Measurements from ENCODE around the gene DENND5A. TPM values are rescaled to one million over a fixed set of nuclear protein-coding genes. Genes with fewer than 3 reads are reported as not detected.

Gene DENND5A
- total RNA-seq, 1 experiment from 2014 or later, result 53.5 TPM

DNA sequence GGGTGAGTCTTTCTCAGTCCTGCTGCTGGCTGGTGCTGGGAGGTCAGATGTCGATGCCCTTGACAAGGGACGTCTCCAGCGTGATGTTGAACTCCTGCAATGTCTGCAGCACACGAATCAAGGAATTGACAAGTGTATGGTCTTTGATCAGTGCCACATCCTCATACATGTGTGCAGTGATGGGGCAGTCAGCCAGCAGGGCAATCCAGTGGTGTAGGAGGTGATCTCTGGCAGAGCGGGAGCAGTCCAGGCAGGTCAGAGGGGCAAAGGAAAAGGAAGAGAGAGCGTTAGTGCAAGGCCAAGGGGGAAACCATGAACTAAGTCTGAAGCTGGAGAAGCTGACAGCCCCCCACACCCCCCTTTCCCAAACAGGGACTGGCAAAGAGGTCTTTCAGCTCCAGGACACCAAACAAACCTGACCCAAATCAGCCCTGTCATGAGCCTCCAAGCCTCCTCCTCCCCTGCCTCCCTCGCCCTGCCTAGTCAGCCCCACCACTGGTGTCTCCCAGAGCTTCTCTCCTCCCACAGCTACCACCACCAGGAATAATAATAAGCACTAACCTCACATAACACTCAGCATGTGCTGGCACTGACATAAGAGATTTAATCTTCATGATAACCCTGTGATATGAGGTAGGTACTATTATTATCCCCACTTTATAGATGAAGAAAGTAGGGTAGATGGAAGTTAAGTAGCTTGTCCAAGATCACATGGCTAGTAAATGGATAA is 125.4 kb downstream of the DENND5A start:
- DNase-seq (ENCODE audit: low read depth), result no peak

DNA sequence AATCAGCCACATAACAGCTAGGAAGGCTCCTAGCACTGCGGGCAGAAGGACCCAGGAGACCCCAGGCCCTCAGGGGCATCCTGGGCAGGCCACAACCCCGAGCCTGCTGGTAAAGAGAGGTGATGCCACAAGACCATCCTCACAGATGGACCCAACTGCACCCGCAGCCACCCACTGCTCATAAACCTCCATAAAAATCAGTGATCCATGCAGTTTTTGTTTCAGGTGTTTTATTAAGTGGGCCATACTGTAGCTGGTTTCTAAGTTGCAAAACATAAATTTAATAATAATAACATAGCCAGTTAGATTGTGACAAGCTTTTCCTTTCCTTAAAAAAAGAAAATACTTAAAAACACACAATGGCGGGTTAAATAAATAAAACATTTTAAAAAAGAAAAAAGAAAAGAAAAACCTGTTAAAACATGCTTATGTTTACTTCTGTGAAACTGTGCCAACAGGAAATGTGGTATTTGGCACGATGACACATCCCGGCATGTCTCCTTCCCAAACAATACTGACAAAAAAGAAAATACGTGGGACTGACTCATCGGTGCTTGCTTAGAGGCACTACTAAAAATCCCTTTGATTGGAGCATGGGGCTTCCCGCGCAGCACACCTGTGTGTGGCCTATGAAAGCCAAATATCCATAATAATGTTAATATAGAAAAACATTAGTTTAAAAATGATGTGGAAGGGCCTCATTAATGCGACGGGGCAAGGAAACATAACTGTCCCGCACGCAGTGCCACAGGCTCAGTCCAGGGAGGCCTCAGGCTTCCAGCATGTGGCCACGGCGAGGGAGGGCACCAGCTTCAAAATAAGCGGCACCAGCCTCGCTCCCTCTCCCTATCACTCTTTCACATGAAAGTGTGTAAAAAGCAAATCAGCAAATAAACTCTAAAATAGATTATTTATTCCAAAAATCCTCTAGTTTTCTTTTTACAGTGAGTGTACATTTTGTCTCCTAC is 126.3 kb downstream of the DENND5A start:
- DNase-seq (ENCODE audit: low read depth), result peak; percentile 94

DNA sequence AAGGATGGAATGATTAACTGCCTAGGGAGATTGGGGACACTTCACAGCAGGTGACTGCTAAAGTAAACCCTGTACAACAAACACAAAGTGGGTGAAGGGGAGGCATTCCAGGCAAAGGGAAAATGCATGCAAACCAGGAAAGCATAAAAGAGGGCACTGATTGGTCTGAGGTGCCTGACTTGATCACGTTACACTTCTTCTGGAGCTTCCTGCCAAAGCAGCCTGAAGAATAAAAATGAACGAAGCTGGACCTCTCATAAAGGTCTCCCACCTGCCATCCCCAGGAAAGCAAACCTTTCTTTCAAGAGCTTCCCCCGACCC is 127.1 kb downstream of the DENND5A start:
- DNase-seq (ENCODE audit: low read depth), result no peak

DNA sequence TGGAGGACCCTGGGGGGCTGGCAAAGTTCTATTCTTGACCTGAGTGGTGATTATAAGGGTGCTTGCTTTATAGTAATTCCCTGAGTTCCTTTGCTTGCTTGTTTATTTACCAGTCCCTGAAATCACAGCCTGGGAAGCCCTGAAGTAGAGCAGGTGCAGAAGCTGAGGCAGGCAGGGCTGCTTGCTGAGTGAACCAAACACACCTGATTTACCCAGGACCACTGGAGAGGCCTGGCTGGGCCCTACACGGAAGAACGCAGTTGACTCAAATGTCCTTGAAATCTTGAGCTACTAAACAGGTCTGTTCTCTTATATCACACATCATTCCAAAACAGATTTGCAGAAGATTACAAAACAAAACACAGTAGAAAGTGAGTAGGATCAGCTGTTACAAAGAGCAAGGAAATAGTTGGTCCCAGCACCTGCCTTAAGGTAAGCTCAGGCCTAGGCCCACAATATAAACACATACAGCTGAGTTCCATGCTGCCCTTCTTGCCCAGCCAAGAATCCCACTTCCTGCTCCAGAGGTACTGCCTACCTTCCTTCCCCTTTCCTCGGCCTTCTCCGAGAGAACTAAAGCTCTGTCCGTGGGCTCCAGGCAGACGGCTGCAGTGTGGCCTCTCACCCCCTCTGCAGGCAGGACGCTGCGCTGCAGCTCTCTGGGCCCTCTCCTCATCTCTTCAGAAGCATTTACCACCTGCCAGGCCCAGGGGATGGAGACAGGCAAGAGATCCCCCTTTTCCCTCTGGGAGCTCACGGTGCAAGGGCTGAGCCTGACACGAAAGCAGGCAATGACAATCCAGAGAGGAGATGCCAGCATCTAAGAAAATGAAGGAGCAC is 127.6 kb downstream of the DENND5A start:
- DNase-seq (ENCODE audit: low read depth), result peak; percentile 75

DNA sequence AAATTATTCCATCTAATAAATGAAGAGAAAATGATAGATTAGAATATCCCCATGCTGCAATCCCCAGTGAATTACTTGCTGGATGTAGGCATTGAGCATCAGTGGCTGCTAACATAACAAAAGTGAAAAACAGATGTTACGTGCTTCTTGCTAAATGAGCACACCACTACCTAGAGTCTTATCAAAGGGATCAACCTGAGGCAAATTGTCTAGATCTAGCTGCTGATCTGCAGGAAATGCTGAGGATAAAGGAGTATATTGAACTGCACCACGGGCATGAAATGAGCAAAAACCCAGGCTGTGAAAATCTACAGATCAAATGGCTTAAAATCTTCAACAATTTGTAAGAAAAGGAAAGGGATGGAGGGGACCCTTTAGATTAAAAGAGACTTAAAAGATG is 128.4 kb downstream of the DENND5A start:
- DNase-seq (ENCODE audit: low read depth), result no peak

DNA sequence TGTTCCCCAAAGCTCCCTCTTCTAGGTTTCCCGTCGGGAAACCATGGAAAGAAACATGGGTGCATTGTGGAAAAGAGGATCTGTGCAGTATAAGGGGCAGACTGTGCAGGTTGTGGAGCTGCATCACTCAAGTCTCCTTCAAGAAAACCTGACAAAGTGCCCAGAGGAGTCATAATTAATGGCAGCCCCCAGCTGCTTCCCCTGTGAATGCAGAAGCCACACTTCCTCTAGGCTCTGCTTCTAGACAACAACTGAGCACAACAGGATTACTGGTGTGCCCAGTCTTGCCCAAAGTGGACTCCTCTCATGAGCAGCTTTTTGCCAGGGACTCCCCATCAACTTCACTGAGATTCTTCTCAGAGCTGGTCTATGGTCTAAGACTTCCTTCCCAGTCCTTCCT is 131.2 kb downstream of the DENND5A start:
- no peak for DNase-seq (ENCODE audit: low read depth)

DNA sequence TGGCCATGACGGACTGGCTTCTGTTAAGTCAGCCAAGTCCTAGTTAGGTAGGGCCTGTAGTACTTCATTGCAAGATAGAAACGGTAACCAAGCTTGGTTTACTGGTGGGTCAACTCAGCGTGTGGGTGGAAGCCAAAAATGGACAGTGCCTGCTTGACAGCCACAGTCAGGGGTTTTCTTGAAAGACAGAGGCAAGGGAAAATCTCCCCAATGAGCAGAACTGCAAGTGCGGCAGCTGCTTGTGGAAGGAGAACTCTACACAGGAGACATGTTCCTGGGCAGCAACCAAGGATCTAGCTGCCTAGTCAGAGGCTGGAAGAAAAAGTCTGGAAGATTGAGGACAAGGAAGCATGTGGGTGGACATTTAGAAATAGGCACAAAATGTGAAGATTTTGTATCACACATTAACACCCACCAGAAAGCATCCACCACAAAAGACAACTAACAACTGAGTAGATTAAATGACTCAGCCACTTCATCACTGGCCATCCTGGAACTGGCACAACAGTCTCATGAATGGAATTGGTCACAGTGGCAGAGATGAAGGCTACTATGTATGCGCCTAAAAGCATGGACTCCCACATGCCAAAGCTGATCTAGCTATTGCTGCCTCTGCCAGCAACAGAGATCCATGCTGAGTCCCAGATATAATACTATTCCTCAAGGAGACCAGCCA is 132.8 kb downstream of the DENND5A start:
- no peak for DNase-seq (ENCODE audit: low read depth)

DNA sequence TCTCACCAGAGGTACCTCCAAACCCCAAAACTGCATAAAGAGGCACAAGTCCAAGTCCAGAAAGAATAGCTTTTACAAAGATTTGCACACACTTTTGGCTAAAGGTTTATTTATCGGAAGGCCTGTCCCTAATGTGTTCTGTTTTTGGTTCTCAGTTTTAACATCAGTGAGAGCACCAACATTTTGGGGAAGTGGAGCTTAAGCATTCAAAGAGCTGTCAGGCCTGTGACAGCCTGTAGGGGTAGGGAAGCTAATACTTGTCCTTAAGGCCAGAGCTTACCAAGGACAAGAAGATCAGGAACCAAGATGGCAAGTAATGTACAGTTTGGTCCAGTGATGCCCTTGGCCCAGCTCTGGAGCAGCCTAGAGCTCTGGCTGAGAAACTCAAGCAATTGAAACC is 134.9 kb downstream of the DENND5A start:
- no peak for DNase-seq (ENCODE audit: low read depth)

DNA sequence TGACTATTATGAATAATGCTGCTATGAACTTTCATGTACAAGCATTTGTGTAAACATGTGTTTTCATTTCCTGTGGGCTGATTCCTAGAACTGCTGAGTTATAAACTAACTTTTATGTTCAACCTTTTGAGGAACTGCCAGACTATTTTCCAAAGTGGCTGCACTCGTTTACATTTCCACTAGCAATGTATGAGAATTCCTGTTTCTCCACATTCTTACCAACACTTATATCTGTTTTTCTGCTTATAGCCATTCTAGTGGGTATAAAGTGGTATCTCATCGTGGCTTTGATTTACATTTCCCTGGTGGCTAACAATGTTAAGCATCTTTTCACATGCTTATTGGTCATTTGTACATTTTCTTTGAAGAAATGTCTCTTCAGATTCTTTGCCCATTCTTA is 138.5 kb downstream of the DENND5A start:
- no peak for DNase-seq (ENCODE audit: low read depth)

DNA sequence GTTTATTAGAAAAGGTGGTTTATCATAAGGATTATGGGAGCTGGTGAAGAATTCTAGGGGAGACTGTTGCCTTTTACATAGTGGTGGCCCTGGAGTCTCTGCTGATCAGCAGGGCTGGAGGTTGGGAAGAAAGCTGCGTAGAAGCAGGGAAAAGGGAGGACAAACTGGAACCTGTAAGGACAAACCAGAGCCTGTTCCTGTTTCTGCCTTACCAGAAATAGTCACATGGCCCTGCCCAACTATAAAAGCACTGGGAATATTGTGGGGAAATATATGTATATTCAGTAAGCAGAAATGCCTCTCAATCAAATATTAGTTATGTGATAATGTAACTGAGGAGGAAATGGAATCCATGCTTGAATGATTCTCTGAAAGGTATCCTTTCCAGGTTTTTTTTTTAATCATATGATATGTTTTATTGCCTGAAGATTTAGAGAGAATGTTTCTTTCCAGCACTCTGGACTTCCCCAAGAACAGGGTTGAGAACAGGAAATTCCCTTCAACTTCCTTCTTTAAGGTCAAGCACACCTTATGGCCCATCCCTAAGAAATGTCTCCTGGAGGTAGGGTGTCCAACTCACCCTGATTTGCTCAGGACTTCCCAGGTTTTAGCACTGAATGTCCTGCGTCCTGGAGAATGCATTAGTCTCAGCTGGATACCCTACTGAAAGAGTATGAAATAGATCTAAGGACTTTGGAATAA is 139.8 kb downstream of the DENND5A start:
- DNase-seq (ENCODE audit: low read depth), result no peak

DNA sequence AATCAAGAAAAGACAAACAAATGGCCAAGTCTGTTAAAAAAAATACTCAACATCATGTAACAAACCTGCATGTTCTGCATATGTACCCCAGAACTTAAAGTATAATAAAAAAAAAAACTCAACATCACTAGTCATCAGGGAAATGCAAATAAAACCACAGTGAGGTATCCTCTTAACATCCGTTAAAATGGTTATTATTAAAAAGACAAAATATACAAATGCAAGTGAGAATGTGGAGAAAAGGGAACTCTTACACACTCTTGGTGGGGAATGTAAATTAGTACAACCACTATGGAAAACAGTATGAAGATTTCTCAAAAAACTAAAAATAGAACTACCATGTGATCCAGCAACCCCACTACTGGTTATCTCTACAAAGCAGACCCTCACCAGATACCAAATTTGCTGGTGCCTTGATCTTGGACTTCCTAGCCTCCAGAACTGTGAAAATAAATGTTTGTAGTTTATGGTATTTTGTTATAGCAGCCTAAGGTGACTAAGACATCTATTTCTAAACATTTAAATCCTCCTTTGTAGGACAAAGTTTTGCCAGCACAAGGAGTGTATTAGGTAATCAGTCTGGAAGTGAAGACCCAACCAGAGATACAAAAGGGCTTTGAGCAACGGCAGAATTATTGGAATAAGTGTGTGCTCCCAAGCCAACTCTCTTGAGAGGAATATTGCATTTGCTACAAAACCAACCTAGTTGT is 141.4 kb downstream of the DENND5A start:
- DNase-seq (ENCODE audit: low read depth), result no peak

DNA sequence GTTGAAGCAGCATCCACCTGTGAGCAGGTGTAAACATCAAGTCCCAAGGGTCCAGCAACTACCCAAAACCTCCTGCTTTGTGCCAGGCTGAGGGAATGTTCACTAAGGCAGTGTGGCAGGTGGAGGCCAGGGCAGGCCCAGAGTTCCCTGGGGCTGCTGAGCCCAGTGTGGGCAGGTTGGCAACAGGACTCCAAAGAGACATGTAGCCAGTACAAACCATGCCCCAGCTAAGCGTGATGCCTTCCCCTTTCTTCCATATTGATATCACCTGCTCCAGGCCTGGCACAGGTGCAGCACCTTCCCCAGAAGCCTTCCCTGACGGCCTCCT is 143.7 kb downstream of the DENND5A start:
- DNase-seq (ENCODE audit: low read depth), result no peak

DNA sequence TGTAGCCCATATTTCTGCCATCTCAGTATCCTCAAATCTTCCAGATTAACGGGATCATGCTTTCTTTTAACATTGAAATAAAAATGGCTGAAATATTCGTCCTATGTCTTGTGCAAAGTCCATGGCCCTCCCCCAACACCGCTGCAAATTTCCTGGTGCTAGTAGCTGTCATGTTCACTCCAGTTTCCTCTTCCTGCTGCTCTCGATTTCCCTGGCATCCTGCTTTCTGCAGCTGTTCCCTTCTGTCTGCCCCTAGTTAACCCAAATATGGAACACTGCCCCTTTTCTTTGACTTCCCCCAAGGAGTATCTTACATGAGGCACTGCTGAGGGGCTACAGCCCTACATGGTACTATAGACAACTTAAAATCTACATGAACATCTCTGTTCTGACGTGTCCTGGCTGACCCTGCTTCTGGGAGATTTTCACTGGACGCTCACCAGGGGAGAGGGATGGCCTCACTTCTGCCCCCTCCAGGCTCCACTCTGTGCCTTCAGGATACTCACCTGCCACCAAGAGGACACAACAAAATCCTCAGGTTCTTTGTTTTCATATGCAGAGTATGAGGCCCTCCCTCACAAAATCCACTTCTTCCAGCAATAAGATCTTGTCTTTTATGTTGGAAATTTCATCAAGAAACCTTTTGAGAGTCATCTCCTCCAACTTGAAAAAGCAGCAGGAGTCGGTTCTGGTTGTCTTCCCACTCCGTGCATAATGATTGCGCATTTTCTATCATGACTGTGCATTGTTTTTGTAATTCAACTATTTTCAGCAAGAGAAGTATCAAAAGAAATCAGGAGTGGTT is 144.3 kb downstream of the DENND5A start:
- peak; percentile 32 for DNase-seq (ENCODE audit: low read depth)

DNA sequence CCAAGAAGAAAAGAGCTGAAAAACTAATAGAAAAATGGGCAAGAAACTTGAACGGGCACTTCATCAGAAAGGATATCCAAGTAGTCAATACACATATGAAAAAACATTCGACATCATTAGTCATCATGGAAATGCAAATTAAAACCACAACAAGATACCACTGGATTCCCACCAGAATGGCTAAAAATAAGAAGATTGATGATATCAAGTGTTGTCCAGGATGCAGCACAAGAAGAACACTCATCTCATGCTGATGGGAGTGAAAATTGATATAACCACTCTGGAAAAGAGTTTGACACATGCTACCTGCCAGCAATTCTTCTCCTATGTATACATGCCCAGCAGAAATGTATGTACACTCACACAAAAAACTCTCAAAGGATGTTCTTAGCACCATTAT is 146.9 kb downstream of the DENND5A start:
- peak; percentile 60 for DNase-seq (ENCODE audit: low read depth)

DNA sequence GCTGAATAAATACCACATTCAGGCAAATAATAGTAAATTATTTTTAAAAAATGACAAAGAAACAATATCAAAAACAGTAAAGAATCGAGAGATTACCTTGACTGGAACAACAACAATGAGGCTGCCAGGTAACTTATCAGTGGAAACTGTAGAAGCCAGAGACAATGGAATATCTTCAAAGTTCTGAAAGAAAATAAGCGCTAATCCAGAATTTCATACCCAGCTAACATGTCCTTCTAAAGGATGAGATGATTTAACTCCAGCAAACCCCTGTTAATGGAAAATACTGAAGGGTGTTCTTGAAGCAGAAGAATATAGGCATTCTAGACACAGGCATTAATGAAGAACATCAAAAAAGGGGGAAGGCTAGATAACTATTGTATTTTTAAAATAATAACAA is 153.1 kb downstream of the DENND5A start:
- no peak for DNase-seq (ENCODE audit: low read depth)

DNA sequence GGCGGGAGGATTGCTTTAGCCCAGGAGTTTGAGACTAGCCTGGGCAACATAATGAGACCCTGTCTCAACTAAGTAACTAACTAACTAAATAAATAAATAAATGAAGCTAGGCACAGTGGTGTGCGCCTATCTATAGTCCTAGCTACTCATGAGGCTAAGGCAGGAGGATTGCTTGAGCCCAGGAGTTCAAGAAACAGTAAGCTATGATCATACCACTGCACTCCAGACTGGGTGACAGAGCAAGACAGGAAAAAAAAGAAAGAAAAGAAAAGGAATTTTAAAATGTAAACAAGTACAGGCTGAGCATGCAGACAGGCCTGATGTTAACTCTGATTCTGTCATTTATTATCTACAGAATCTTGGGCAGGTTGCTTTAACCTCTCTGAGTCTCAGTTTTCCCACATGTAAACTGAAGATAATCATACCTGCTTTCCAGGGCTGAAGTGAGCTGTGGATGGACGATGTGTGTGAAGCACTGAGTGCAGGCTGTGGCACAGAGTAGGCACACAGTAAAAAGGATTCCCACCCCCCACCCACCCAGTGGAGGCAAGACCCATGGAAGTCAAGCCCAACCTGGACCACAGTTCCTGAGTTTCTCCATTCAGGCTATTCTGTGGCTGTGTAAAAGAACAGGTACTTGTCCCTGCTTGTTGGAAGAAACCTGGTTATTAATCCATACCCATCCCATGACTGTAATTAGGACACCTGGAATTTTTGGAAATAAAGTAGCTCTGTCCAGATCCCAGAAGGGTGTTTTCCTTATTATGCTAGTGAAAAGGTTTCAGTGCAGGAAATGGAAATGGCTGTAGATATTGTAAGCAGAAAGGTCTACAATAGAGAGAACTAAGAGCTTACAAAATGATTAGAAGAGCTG is 155.1 kb downstream of the DENND5A start:
- no peak for DNase-seq (ENCODE audit: low read depth)

DNA sequence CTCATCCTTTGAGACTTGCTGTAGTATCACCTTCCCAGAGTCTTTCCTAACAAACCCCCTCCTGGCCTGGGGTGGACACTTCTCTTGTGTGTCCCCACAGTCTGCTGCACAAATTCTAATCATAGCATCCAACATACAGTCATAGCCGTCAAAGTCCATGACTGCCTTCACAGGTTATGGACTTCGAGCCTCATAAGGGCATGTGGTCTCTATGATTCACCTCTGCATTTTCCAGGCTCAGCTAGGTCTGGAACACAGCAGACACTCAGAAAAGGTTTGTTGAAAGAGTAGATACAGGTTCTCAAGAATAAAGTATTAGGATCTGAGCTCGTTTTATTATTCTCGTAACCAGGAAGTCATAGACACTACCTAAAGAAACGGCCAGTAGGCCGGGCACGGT is 160.6 kb downstream of the DENND5A start:
- DNase-seq (ENCODE audit: low read depth), result no peak
